CD4-positive, alpha-beta T cell treated with Interleukin-10 for 1 hour (primary cell): ENCODE data around the gene CAPZA1.

Source experiments
- DNase-seq: peaks from one replicate; pipeline ENCODE4 v3.0.0-alpha.2; 2020

The CAPZA1 gene

GRCh38 chr1:112678605-112679004 is 59.0 kb downstream of the CAPZA1 start:
- DNase-seq, result no peak

DNA sequence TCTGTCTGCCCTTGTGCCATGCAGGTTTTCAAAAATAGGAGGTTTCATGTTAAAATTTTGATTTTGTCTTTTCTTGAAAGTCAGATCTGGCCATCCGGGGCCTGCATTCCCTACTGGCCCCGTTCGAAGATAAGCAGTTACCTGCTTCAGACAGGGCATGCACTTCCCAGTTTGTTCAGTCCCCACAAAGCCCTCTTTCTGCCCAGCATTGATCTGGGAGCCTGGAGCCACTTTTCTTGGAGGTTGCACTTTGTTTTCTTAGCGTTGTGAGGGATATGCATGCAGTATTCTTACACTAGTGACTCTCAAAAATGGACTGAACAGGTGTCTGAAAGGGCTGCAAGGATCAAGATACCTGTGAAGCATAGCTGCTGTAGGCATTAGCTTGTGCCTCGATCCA is 66.3 kb downstream of the CAPZA1 start:
- DNase-seq, result no peak

DNA sequence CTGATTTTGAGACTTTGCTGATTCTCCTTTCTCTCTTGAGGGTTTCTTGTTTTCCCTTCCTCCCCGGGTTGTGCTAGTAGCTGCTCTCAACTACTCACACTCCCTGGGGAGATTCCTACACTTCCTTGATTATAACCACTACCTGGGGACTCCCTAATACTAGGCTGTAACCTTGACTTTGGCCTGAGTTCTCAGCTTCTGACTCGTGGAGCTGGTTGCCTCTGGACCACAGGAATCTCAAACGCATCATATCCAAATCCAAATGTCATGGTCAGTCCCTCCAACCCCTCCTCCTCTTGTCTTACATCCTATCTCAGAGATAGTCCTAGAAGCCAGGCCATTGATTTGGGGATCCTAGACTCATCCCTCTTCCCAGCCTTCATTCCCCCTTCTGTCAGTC is 66.8 kb downstream of the CAPZA1 start:
- no peak for DNase-seq

DNA sequence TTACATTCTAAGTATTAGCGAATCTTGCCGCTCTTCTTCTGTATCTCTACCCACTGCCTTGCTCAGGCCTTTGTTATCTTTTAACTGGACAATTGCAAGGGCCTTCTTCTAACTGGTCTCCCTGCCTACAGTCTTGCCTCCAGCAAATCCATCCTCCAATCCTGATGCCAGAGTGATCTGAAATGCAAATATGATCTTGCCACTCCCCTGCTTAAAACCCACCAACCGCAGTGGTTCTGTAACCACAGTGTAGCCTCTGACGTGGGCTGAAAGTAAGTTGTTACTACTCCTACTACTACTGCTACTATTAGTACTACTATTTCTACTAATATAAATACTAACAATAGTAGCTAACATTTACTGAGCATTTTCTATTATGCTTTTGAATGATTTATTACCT is 67.2 kb downstream of the CAPZA1 start:
- DNase-seq, result no peak

DNA sequence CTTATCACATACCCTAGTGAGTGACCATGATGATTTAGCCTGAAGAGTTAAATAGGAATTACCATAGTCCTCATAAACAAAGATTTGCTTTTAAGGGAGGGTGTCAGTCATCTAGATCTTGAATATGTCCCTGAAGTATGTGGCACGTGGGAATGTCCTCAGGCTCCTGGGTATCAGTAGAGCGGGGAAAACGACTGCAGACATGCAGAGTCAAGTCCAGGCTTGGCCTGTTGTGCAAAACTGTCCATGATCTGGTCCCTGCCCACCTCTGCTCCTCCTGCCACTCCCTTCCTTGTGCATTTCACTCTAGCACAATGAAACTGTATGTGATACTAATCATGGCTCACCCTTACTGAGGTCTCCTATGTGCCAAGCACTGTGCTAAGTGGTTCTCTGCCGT is 67.7 kb downstream of the CAPZA1 start:
- no peak for DNase-seq

DNA sequence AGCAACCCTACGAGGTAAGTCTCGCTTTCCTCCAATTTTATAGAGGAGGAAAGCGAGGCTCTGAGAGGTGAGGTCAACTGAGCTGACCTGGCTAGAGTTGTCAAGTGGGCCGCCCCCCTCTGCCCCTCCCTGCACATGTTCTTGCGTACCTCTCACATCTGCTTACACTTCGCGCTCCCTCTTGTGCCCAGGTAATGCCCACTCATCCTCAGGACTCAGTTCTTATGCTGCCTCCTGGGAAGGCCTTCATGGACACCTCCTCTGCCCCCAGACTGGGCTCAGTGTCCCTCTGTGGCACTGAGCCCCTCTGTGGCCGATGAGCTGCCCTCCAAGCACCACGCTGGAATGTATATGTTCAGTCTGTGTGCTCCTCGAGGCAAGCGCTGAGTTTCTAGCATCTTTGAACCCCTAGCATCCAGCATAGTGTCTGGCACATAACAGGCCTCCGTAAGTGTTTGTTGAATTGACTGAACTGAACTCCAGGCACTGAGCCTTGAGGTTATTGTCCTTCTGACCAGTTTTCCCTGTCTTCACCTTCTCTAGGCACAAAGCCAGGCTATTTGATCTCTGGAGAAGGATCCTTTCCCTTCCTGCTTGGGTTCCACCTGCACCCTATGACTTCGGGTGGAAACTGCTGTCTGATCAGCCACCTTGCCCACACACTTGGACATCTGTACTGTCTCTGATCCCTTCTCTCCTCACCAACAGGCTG is 68.3 kb downstream of the CAPZA1 start:
- DNase-seq, result no peak

- no peak for DNase-seq
Observed at GRCh38 chr1:112688781-112689193, 69.2 kb downstream of the CAPZA1 start.

DNA sequence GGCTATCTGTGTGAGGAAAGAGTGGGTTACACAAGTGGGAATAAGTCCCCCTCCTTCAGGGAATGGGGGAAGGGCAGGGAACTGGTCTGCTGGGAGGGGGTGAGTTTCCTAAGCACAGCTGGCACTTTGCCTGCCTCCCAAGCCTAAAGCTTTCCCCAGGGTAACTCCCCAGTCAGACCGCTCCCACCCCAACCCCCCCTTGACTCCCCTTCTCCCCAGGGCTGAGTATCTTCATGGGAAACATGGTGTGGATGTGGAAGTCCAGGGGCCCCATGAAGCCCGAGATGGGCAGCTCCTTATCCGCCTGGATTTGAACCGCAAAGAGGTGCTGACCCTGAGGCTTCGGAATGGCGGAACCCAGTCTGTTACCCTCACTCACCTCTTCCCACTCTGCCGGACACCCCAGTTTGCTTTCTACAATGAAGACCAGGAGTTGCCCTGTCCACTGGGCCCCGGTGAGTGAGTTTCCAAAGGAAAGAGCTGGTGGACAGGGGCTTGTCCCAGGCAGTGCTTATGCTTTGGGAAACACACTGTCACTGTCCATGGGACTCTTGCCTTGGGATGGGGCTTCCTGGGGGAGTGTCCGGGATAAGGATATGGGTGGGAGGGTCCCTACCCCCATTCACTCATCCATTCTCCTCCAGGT is 69.7 kb downstream of the CAPZA1 start:
- no peak for DNase-seq

- DNase-seq, result no peak
Observed at GRCh38 chr1:112689842-112690237, 70.2 kb downstream of the CAPZA1 start.

- no peak for DNase-seq
Observed at GRCh38 chr1:112692681-112693080, 73.0 kb downstream of the CAPZA1 start.

DNA sequence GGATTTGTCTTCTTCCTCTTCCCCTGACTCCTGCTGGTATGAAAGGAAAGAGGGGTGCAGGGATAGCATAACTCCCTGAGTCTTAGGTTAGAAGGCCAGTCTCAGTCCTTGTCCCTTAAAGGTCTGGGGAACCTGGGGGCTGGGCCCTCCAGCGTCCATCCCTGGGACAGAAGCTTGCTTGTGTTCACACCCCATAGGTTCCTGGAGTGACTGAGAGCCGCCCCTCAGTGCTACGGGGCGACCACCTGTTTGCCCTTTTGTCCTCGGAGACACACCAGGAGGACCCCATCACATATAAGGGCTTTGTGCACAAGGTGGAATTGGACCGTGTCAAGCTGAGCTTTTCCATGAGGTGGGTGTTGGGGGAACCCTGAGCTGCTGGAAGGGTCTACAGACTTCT is 74.2 kb downstream of the CAPZA1 start:
- DNase-seq, result no peak

- DNase-seq, result no peak
Observed at GRCh38 chr1:112694363-112694929, 74.8 kb downstream of the CAPZA1 start.

- DNase-seq, result no peak
Observed at GRCh38 chr1:112695276-112695675, 75.6 kb downstream of the CAPZA1 start.

GRCh38 chr1:112696578-112697314 is 77.1 kb downstream of the CAPZA1 start:
- DNase-seq, result no peak

GRCh38 chr1:112697781-112698201 is 78.2 kb downstream of the CAPZA1 start:
- DNase-seq, result no peak

DNA sequence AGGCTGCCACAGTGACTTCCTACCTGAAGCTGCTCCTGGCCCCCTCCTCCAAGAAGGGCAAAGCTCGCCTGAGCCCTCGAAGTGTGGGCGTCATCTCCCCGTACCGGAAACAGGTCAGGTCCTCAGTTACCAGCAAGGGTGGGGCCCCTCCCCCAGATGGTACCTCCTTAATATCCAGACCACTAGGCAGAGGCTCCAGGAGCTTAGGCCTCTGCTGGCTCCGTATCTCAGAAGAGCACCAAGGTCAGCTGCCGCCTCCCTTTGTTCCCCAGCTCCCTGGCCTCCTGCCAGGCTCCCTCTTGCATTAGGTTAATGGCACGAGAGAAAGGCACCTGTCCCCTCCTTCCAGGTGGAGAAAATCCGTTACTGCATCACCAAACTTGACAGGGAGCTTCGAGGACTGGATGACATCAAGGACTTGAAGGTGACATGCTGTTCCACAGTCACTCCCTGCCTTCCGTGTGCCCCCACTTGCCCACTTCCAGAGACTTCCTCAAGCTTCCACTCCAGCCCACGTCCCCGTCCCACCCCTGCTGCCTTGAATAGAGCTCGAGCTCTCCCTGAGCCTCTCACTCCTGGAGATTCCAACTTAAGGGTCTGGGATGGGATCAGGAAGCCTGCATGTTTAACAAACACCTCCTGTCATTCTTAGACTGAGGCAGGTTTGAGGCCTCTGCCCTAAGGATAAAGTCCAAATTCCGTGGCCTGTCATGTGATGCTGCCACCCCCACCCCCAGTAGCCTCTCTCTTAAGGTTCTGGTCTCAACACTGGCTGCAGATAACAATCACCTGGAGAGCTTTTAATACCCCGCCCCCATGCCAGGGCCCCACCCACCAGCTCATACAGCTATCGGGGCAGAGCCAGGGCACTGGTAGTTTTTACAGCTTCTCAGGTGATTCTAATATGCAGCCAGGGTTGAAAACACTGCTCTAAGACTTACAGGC is 79.0 kb downstream of the CAPZA1 start:
- no peak for DNase-seq

DNA sequence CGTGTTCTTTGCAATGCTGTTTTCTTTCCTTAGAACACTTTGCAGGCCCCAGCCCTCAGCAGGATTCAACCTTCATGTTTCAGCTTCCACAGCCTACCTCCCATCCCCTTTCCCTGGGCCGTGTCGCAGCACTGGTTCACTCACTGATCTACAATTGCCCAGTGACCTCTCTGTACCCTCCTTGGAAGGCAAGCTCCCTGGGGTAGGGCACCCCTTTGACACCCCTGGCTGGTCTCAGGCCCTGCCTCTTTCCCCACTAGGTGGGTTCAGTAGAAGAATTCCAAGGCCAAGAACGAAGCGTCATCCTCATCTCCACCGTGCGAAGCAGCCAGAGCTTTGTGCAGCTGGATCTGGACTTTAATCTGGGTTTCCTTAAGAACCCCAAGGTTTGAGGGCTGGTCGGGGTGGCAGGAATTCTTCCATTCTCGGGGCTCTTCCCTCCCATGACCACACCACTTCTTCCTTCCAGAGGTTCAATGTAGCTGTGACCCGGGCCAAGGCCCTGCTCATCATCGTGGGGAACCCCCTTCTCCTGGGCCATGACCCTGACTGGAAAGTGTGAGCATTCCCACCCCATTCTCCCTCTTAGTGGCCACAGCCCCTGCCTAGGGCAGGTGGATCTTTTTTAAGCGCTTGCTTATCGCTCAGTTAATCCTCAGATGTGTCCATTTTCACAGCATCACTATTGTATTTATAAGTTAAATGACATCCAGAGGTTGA is 80.0 kb downstream of the CAPZA1 start:
- DNase-seq, result no peak

DNA sequence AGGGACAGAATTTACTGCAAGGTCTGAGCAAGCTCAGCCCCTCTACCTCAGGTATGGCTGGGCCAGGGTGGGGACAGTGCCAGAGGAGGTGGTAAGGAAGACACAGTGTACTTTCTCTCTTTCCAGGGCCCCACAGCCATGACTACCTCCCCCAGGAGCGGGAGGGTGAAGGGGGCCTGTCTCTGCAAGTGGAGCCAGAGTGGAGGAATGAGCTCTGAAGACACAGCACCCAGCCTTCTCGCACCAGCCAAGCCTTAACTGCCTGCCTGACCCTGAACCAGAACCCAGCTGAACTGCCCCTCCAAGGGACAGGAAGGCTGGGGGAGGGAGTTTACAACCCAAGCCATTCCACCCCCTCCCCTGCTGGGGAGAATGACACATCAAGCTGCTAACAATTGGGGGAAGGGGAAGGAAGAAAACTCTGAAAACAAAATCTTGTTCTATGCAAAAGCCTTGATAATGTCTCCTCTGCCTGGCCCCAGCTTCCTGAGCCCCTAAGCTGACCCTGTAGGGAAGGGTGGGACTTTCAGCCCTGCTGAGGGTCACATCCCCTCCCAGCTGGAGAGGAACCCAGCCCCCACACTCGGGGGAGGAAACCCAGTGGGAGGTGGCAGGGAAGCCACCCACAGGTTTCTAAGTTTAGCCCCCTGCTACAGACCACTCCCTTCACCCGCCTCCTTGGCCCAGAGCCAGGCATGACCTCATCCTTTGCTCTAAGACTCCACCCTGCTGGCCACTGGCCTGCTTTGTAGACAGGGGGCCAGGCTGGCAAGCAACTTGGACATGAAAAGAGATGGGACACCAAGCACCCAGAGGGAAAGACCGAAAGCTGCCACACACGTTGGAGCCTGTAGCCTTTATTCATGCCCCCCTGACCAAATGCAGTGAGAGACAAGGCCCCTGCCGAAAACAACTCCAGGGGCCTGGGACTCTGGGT is 80.9 kb downstream of the CAPZA1 start:
- DNase-seq, result peak; percentile 76

DNA sequence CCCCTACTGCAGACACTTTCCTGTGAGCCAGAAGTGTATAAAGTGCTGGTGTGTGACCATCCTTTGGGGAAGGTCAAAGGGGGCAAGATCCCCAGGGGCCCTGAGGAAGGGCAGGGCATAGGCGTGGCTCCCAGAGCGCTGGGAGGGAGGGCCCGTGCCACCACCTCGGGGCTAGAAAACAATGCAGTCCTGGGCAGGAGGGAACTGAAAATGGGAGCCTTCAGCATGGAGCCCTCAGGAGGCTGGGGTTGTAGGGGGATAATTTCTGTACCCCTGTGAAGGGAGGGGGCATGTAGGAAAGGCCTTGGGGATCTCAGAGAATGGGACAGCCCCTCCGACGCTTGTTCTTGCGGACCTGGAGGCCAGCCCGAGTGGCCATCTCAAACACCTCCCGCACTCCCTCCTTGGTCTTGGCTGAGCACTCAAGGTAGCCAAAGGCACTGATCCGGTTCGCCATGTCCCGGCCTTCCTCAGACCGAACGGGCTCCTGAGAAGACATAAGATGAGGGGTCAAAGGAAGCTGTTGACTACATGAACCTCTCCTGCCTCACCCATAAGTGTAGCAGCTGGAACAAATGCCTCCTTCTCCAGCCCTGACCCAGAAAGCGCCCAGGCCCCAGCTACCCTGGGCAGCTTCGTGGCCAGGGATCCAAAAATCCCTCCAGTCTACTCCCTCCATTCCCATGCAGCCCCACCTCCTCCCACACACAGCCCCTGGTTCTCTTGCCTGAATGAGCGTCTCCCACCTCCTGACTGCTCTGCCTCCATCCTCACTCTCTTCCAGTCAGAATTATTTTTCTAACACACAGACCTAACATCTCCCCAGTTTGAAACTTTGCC is 81.8 kb downstream of the CAPZA1 start:
- DNase-seq, result no peak

DNA sequence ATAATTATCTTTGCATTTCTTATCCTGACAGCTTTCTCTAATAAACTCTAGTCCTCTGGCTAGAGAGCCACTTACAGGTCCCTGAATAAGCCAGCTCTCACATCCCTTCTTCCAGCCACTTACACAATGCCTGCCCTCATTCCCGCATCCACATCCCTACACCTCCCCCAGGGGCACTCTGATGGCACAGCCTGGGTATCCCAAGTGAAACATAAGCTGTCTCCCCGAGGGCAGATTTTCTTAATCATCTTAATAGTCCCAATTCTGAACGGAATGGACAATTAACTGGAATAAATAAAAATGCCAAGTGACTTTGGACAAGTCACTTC is 82.4 kb downstream of the CAPZA1 start:
- DNase-seq, result no peak
